SJSA1 (cell line): ENCODE results near the gene MOSMO. TPM values are rescaled to one million over a fixed set of nuclear protein-coding genes. Genes with fewer than 3 reads are reported as not detected.

Experiments
- DNase-seq, 2 experiments: peaks; one replicate each; pipeline ENCODE4 v3.0.0-alpha.2; 2015 to 2020; ENCODE audit warnings: low spot score in 2 of 2, low read depth in 1 of 2
- H3K27ac ChIP-seq: fragments of 250-450 bp; sonication (Bioruptor Pico); 2 replicates; pipeline ENCODE4 v1.5.1; 2020; ENCODE audit warnings: mild to moderate bottlenecking, moderate library complexity
- H3K27me3 ChIP-seq: fragments of 250-450 bp; sonication (Bioruptor Pico); replicated peaks from 2 replicates; pipeline ENCODE4 v1.5.1; 2020; ENCODE audit warnings: mild to moderate bottlenecking, moderate library complexity
- H3K36me3 ChIP-seq: fragments of 250-450 bp; sonication (Bioruptor Pico); 2 replicates; pipeline ENCODE4 v1.5.1; 2020; ENCODE audit warnings: mild to moderate bottlenecking
- H3K4me1 ChIP-seq: fragments of 250-450 bp; sonication (Bioruptor Pico); replicated peaks from 2 replicates; pipeline ENCODE4 v1.6.1; 2021; ENCODE audit warnings: mild to moderate bottlenecking
- H3K4me3 ChIP-seq: fragments of 250-450 bp; sonication (Bioruptor Pico); 2 replicates; pipeline ENCODE4 v1.5.1; 2020; ENCODE audit warnings: mild to moderate bottlenecking
- H3K9me3 ChIP-seq: fragments of 250-450 bp; sonication (Bioruptor Pico); replicated peaks from 2 replicates; pipeline ENCODE4 v1.5.1; 2020; ENCODE audit warnings: mild to moderate bottlenecking
- total RNA-seq: library from RNA; depleted of rRNA; stranded (reverse); fragments of >200 nt; shearing (Covaris generic); gene quantifications from 2 replicates; pipeline ENCODE4 v1.2.3, GENCODE V29; 2014

The MOSMO gene
- total RNA-seq, 1 experiment from 2014 or later: 30.3 TPM

DNA sequence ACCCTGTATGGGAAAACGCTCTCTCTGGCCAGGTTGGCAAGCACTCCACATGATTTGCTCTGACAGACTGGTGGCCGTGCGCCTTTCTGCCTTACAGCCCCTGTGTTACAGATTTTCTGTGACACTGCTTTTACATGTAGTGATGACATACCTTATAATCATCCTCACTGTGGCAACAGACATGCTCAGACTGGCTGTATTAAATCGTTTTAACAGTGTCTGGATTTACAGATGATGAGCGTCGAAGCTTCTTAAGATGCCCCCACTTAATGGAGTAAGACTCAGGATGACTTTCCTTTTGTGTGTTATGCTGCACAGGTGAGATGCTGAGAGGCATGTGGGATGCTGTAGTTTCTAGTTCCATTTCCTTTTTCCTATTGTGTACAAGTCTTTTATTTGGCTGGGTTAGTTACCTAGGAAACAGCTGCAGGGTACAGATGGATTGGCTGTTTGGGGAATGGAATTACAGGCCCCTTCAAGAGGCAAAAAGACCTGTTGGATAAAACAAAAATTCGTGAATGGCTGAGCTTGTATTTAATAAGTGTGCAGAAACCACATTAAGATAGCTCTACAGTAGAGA is 63.5 kb downstream of the MOSMO start:
- Histone ChIP-seq H3K4me3 (no peak overlapping the region), H3K4me1 (peaks cover 37% of the 10 kb centered on the region), H3K9me3 (peaks cover 2% of the 10 kb centered on the region; the same call in 1 of the 2 replicates), H3K27me3 (no peaks in the 10 kb centered on the region), H3K36me3 (peaks cover 8% of the 10 kb centered on the region), H3K27ac (no peak overlapping the region)
- DNase-seq: no peak

- no peaks in the 10 kb centered on the region for H3K27me3 ChIP-seq
- peaks cover 48% of the 10 kb centered on the region for H3K4me1 ChIP-seq
- 0 out of 2 replicates have a peak, but pooled peaks cover 2% of the 10 kb centered on the region for H3K36me3 ChIP-seq
- H3K4me3 ChIP-seq: no peak overlapping the region
- no peak for DNase-seq
- peak overlapping the region; percentile 96 for H3K27ac ChIP-seq
- H3K9me3 ChIP-seq: no peaks in the 10 kb centered on the region
Observed at GRCh38 chr16:22073350-22073749, 65.4 kb downstream of the MOSMO start.

GRCh38 chr16:22075043-22075757 is 67.3 kb downstream of the MOSMO start:
- peak overlapping the region; percentile 96 for H3K27ac ChIP-seq
- no peaks in the 10 kb centered on the region for H3K27me3 ChIP-seq
- H3K4me3 ChIP-seq: no peak overlapping the region
- H3K4me1 ChIP-seq: peaks cover 48% of the 10 kb centered on the region
- DNase-seq: peak; percentile 63 to 79
- peaks cover 9% of the 10 kb centered on the region; the same call in 1 of the 2 replicates for H3K36me3 ChIP-seq
- H3K9me3 ChIP-seq: no peaks in the 10 kb centered on the region

DNA sequence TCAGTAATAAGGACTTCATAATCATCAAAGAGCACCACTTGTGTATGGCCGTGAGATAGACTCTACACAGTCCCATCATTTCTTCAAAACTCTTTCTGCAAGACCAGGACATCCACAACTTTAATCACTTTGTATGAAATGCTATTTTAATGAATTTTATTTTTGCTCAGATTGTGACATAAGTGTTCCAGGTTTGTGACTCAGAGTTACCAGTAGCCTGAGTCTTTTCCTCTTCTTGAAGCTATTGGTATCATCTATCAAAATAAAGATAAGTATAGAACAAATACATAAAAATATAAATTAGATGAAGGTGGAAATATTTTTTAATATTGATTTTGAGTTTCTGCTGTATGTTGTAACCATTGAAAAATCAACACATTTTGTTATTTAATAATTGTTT is 67.9 kb downstream of the MOSMO start:
- Histone ChIP-seq H3K4me1 (peaks cover 48% of the 10 kb centered on the region), H3K4me3 (no peak overlapping the region), H3K27me3 (no peaks in the 10 kb centered on the region), H3K36me3 (peaks cover 9% of the 10 kb centered on the region; the same call in 1 of the 2 replicates), H3K9me3 (no peaks in the 10 kb centered on the region), H3K27ac (peak overlapping the region; percentile 96)
- DNase-seq: no peak

DNA sequence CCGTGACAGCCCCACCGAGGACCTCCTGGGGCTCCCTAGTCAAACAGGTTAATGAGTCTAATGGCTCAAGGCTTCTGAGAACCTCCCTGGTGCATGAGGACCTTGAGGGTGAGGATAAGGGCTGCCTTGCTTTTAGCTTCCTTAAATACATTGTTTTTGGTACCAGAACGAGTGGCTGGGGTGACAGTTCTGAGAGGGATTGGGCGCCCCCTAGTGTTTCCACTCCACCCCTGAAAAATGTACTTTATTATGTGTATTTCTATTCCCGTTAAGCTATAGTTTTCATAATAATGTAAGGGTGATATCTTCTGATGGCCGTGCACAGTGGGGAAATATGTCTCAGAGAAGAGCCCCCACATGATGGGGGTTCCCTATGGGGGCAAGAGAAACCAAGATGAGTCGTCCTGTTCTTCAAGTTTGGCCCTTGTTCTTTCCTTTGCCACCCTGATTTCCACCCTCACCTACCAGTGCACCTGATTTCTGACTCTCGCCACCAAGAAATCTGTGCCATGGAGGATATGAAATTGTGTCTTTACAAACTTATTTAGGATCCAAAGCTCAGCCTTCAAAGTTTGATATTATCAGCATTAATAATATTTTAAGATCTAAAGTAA is 69.9 kb downstream of the MOSMO start:
- H3K36me3 ChIP-seq: peaks cover 15% of the 10 kb centered on the region
- no peaks in the 10 kb centered on the region for H3K27me3 ChIP-seq
- no peak overlapping the region for H3K4me3 ChIP-seq
- peaks cover 54% of the 10 kb centered on the region for H3K4me1 ChIP-seq
- H3K9me3 ChIP-seq: no peaks in the 10 kb centered on the region
- DNase-seq: peak; percentile 66 to 69
- H3K27ac ChIP-seq: no peak overlapping the region

DNA sequence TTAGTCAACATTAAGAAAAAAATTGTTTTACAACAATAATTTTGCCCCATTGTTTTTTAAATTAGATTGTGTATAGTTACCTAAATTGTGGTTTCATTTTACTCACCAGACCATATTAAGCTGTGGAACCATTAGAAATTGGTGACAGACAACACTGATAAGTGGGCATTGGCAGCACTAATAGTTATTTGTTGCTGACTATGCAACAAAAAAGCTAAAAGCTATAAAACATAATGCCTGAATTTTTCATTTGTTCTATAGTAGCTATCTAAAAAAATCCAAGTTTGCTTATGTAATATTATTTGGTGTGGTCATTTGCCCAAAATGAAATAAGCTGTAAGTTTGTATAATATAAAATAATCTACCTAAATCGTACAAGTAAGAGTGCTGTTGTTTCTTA is 70.7 kb downstream of the MOSMO start:
- no peak for DNase-seq
- H3K27me3 ChIP-seq: 0 out of 2 replicates have a peak, but pooled peaks cover 3% of the 10 kb centered on the region
- H3K4me1 ChIP-seq: peaks cover 54% of the 10 kb centered on the region
- no peaks in the 10 kb centered on the region for H3K9me3 ChIP-seq
- peaks cover 16% of the 10 kb centered on the region for H3K36me3 ChIP-seq
- no peak overlapping the region for H3K27ac ChIP-seq
- H3K4me3 ChIP-seq: no peak overlapping the region

DNA sequence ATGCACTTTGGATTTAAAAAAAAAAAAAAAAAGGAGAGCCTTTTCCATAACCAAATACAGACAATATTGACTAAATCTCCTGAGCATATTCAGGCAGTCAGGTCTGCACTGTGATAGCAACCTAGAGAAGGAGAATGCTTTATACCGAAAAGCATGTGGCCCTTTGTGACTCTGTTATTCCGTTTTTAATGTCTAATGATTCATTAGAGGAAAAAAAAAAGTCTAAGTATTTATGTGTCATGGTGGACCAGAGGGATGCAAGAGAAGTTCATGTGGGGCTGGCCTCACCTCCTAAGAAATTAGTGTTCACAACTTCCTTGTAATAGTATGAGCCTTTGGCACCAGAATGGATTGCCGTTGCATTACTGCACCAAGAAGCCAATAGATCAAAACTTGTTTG is 73.1 kb downstream of the MOSMO start:
- peaks cover 38% of the 10 kb centered on the region for H3K4me1 ChIP-seq
- no peak overlapping the region for H3K27ac ChIP-seq
- H3K27me3 ChIP-seq: 0 out of 2 replicates have a peak, but pooled peaks cover 3% of the 10 kb centered on the region
- peaks cover 26% of the 10 kb centered on the region for H3K36me3 ChIP-seq
- 0 out of 2 replicates have a peak, but pooled peaks cover 2% of the 10 kb centered on the region for H3K9me3 ChIP-seq
- DNase-seq: no peak
- no peak overlapping the region for H3K4me3 ChIP-seq

DNA sequence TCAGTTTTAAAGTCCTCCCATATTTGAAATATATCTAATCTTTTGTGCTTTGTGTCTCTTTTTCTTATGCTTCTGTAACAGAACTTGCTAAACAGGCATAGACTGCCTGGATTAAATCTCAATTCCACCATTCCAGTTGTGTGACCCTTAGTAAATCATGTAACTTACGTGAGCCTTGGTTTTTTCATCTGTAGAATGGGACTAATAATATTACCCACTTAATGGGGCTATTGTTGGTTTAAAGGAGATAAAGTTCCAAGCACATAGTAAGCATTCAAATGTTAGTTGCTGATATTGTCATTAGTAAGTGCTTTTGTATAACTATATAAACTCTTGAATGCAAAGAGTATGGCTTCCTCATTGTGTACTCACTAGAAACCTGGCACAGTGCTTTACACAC is 78.5 kb downstream of the MOSMO start:
- H3K27ac ChIP-seq: no peak overlapping the region
- H3K4me1 ChIP-seq: peaks cover 24% of the 10 kb centered on the region
- H3K9me3 ChIP-seq: 0 out of 2 replicates have a peak, but pooled peaks cover 4% of the 10 kb centered on the region
- no peak for DNase-seq
- peaks cover 22% of the 10 kb centered on the region for H3K36me3 ChIP-seq
- H3K27me3 ChIP-seq: 0 out of 2 replicates have a peak, but pooled peaks cover 3% of the 10 kb centered on the region
- H3K4me3 ChIP-seq: no peak overlapping the region

GRCh38 chr16:22088642-22089041 is 80.7 kb downstream of the MOSMO start:
- Histone ChIP-seq H3K9me3 (0 out of 2 replicates have a peak, but pooled peaks cover 4% of the 10 kb centered on the region), H3K27me3 (no peaks in the 10 kb centered on the region), H3K4me1 (peaks cover 8% of the 10 kb centered on the region), H3K4me3 (no peak overlapping the region), H3K27ac (no peak overlapping the region), H3K36me3 (peaks cover 16% of the 10 kb centered on the region)
- DNase-seq: no peak

DNA sequence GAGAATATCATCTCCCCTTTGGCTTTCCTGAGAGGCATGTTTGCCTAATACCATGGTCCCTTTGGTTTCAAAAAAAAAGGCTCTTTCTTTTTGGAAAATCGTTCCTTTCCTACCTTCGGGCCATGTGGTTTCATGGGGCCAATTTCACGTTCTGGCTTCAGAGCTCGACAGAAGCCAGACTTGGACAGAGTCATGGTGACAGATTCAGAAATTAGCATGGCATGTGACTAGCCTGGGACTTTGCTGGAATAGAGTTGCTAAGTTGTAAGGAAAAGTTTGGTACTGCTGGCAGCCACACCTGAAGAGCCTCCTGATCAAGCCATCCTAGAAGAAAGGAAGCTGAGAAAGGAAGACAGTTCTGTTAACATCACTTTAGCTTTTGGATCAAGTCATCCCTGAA is 82.0 kb downstream of the MOSMO start:
- Histone ChIP-seq H3K27ac (no peak overlapping the region), H3K36me3 (peaks cover 12% of the 10 kb centered on the region)

GRCh38 chr16:22091721-22092120 is 83.8 kb downstream of the MOSMO start:
- H3K36me3 ChIP-seq: no peaks in the 10 kb centered on the region
- H3K4me3 ChIP-seq: no peak overlapping the region
- no peaks in the 10 kb centered on the region; the same call in 1 of the 2 replicates for H3K4me1 ChIP-seq
- H3K9me3 ChIP-seq: no peaks in the 10 kb centered on the region
- DNase-seq: no peak
- no peak overlapping the region for H3K27ac ChIP-seq
- no peaks in the 10 kb centered on the region for H3K27me3 ChIP-seq

More for the DNA sequence above, 82.0 kb downstream of the MOSMO start:
- Histone ChIP-seq H3K4me1 (peaks cover 2% of the 10 kb centered on the region), H3K4me3 (no peak overlapping the region), H3K27me3 (no peaks in the 10 kb centered on the region), H3K9me3 (0 out of 2 replicates have a peak, but pooled peaks cover 4% of the 10 kb centered on the region)
- no peak for DNase-seq

GRCh38 chr16:22092143-22092933 is 84.4 kb downstream of the MOSMO start, which contains the start of gene VWA3A:
Gene VWA3A, plus strand, starts transcription at chr16:22092541. Its CDS starts 97 bp downstream, at chr16:22092638.
- Histone ChIP-seq H3K4me3 (no peak within 1 kb of the TSS), H3K9me3 (no peaks in the 10 kb centered on the region), H3K27ac (no peak within 1 kb of the TSS), H3K36me3 (no peaks in the 10 kb centered on the region), H3K27me3 (no peaks in the 10 kb centered on the region), H3K4me1 (no peaks in the 10 kb centered on the region; the same call in 1 of the 2 replicates)
- DNase-seq: no peak

DNA sequence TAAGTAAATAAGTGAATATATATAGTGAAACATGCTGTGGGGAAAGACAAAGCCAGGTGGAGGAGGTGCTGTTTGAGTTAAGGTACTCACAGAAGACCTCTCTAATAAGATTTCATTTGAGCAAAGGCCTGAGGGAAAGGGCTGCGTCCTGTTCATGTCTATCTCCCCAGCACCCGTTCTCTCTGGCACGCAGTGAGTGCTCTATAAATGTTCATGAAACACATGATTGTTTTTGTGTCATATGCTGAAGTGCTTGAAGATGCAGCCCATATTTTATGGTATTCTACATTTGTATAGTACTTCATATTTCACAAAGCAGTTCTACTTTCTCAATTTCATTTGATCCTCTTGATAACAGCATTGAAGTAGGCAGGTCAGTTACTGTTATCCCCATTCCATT is 85.4 kb downstream of the MOSMO start:
- H3K27me3 ChIP-seq: no peaks in the 10 kb centered on the region
- no peaks in the 10 kb centered on the region; the same call in 1 of the 2 replicates for H3K4me1 ChIP-seq
- no peak overlapping the region for H3K27ac ChIP-seq
- no peak for DNase-seq
- no peaks in the 10 kb centered on the region for H3K36me3 ChIP-seq
- no peak overlapping the region for H3K4me3 ChIP-seq
- no peaks in the 10 kb centered on the region for H3K9me3 ChIP-seq
